Measurements from ENCODE around the gene MYBL2.
"Not testable (repeated sequence)": the region's sequence is repeated elsewhere in the genome, so short reads cannot be mapped to it uniquely, and the experiment has no call there.

Gene MYBL2

GRCh38 chr20:43755390-43755789 lies 88.5 kb downstream of the MYBL2 start:
- DNase-seq: no peak

- no peak for DNase-seq
Observed at GRCh38 chr20:43755851-43756250, 88.9 kb downstream of the MYBL2 start.

- DNase-seq: not testable (repeated sequence)
Observed at GRCh38 chr20:43757888-43758287, 91.0 kb downstream of the MYBL2 start.

GRCh38 chr20:43761386-43762340 lies 94.7 kb downstream of the MYBL2 start:
- DNase-seq: no peak

- DNase-seq: no peak
Observed at GRCh38 chr20:43762911-43763310, 96.0 kb downstream of the MYBL2 start.

GRCh38 chr20:43765916-43766315 lies 99.0 kb downstream of the MYBL2 start:
- DNase-seq: no peak
